Stimulated activated CD8-positive, alpha-beta memory T cell treated with anti-CD3 and anti-CD28 coated beads, Interleukin-15, amount 100 ng/mL, for 4 hours (primary cell): ENCODE data around the gene C3AR1.
A peak's percentile ranks its signal among the peaks of the same experiment; 100 is the strongest.
"Not testable (repeated sequence)": the region's sequence is repeated elsewhere in the genome, so short reads cannot be mapped to it uniquely, and the experiment has no call there.

Experiments
- DNase-seq, 2 donors: peaks; one replicate each; pipeline ENCODE4 v3.0.0-alpha.2; 2020; ENCODE audit warnings: low read depth in 2 of 2

The C3AR1 gene

GRCh38 chr12:8065991-8066594, at the start of gene C3AR1:
C3AR1 (minus strand) TSS chr12:8066359; CDS start chr12:8060185, 6,174 bp downstream.
- DNase-seq = no peak

GRCh38 chr12:8113117-8113516, 47.0 kb upstream of the C3AR1 start:
- DNase-seq = not testable (repeated sequence)

GRCh38 chr12:8108808-8109398, 42.7 kb upstream of the C3AR1 start:
- peak; percentile 34 to 61 for DNase-seq

GRCh38 chr12:8099235-8099634, 33.1 kb upstream of the C3AR1 start:
- DNase-seq = no peak

GRCh38 chr12:8096281-8096915, 30.2 kb upstream of the C3AR1 start:
- DNase-seq = no peak

DNA sequence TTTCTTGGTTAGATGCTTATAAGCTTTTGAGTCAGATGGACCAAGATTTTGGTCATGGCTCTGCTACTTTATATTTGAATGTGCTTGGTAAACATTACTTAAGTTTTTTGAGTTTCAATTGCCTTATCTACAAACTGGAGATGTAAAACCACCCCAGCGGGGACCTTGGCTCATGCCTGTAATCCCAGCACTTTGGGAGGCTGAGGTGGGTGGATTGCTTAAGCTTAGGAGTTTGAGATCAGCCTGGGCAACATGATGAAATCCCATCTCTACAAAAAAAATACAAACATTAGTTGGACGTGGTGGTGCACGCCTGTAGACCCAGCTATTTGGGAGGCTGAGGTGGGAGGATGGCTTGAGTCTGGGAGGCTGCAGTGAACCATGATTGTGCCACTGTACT, 27.1 kb upstream of the C3AR1 start:
- no peak for DNase-seq

GRCh38 chr12:8089716-8090115, 23.6 kb upstream of the C3AR1 start:
- no peak for DNase-seq

DNA sequence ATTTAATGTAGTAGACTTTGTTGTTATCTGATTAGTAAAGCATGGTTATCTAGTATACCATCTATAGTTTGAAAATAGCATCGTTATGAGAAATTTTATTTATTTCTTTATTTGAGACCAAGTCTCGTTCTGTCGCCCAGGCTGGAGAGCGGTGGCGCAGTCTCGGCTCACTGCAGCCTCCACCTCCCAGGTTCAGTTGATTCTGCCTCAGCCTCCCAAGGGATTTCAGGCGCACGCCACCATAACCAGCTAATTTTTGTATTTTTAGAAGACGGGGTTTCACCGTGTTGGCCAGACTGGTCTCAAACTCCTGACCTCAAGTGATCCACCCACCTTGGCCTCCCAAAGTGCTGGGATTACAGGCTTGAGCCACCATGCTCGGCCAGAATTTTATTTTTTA, 23.1 kb upstream of the C3AR1 start:
- not testable (repeated sequence) for DNase-seq

DNA sequence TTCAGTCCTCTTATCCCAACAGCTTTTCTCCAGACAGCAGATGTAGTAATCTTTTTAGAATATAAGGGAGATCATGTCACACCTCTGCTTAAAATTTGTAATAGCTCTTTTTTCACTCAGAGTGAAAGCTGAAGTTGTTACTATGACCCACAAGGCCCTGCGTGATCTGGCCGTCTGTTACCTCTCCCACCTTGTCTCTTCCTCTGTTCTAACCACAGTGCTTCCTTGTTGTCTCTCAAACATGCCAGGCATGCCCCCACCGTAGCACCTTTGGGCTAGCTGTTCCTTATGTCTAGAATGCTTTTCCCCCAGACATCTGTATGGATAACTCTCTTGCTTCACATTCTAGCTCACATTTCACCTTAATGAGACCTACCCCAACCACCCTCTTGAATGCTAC, 22.4 kb upstream of the C3AR1 start:
- DNase-seq = no peak

DNA sequence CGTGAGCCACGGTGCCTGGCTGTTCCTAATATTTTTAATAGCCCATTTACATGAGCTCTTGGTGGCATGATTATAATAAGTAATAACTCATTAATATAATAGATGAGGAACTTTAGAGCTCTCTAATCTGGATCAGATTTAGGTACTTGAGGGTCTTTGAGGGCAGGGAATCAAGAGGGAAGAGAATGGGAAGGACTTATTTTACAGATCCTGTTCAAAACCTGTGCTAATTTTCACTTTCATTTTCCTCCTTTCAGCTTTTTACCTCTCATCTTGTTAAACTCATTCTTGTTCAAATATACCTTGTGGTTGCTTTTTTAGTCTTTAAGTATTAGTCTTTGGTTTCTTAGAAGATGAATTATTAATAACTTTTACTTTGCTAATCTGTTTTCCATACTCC, 21.5 kb upstream of the C3AR1 start:
- no peak for DNase-seq

GRCh38 chr12:8084351-8084750, 18.2 kb upstream of the C3AR1 start:
- DNase-seq = not testable (repeated sequence)

DNA sequence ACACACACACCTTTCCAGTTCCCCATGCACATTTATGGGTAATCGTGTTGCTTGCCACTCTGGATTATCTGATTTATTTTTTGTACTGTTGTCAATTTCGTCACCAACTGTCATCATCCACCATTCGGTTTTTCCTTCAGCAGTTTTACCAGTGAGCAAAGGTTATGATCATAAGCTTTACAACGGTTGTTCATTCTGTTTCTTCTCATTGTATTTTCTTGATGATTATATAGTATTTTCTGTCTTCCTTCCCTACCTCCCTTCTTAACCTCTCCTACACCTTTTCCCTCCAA, 16.6 kb upstream of the C3AR1 start:
- no peak for DNase-seq

DNA sequence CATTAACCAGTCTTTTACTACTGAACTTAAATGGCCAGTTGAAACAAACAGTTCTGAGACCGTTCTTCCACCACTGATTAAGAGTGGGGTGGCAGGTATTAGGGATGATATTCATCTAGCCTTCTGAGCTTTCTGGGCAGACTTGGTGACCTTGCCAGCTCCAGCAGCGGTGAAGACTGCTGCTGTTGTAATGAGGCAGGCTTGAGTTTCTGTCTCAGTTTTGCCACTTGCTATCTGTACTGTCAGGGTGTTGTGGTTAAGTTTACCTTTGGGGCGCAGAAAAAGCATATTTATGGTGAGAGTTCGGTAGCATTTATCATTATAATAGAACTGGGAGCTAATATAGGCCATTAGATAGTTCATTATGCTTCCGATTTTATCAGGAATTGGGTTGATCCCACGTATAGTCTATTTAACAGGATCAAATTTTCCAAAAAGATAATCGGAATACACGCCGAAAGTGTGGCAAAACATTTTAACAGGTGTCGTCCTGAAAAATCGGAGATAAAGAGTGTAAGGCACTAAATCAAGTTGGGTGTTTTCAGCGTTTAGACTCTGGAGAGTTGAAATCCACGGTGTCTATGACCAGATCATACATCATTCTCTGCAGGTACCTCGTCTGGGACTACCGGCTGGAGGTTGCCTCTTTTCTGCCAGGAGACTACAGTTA, 15.2 kb upstream of the C3AR1 start:
- DNase-seq = no peak

GRCh38 chr12:8080120-8080519, 14.0 kb upstream of the C3AR1 start:
- no peak for DNase-seq

DNA sequence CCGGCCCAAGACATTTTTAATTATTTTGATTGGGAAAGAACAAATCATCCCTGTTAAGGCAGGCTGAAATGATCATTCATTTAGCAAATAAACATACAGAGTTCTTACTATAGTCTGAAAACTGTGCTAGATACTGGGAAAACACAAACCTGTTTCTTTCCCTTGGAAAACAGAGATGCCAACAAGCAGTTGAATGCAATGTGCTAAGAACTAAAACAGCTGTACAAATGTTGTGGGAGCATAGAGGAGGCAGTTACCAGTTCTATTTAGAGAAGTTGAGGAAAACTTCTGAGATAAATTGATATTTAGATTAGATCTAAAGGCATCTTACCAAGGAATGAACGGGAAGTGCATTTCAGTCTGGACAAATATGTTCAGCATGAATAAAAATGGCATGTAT, 12.8 kb upstream of the C3AR1 start:
- no peak for DNase-seq

GRCh38 chr12:8078398-8078797, 12.2 kb upstream of the C3AR1 start:
- DNase-seq = no peak

- no peak for DNase-seq
Observed at GRCh38 chr12:8077207-8077606, 11.0 kb upstream of the C3AR1 start.

GRCh38 chr12:8076366-8076765, 10.2 kb upstream of the C3AR1 start:
- no peak for DNase-seq

GRCh38 chr12:8075935-8076334, 9.8 kb upstream of the C3AR1 start:
- no peak for DNase-seq

DNA sequence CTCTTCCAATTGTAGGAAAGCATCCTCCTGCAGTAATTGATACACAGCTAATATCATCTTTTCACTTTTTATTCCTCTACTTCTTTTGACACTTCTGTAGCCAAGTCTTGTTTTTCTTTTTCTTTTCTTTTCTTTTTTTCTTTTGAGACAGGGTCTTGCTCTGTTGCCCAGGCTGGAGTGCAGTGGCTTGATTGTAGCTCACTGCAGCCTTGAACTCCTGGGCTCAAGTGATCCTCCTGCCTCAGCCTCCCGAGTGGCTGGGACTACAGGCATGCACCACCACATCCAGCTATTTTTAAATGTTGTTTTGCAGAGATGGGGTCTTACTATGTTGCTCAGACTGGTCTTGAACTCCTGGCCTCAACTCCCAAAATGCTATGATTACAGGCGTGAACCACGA, 5.7 kb upstream of the C3AR1 start:
- DNase-seq = not testable (repeated sequence)

DNA sequence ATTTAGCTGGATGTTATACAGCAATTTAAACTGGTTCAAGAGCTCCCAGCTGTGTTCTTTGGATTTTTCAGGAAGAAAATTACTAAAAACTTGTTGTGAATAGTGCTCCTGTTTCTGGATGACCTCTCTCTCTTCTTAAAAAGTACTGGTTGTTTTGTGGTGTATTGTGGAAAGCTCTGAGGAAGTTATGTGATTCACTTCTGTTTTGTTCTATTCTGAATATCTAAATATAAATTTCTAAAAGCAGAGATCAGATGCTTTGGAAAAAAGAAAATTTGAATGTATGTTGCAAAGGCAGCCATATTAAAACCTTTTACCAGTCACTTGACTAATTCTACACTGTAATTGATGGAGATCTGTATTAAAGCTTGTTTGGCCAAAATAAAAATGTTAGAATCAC, 3.4 kb upstream of the C3AR1 start:
- no peak for DNase-seq

- DNase-seq = no peak
Observed at GRCh38 chr12:8064131-8064530, 2.0 kb downstream of the C3AR1 start.

- no peak for DNase-seq
Observed at GRCh38 chr12:8058506-8058905, 7.7 kb downstream of the C3AR1 start.
